HG03439 (cell line): ENCODE data around the gene ERVFRD-1.
"Not testable (repeated sequence)": the region's sequence is repeated elsewhere in the genome, so short reads cannot be mapped to it uniquely, and the experiment has no call there.

Experiments used
- ATAC-seq: cut with Tn5 transposase; IDR thresholded peaks from one replicate; pipeline ENCODE4 v1.9.1; 2021; ENCODE audit warnings: mild to moderate bottlenecking, moderate library complexity; ENCODE audit not compliant: unreplicated experiment

The ERVFRD-1 gene

DNA sequence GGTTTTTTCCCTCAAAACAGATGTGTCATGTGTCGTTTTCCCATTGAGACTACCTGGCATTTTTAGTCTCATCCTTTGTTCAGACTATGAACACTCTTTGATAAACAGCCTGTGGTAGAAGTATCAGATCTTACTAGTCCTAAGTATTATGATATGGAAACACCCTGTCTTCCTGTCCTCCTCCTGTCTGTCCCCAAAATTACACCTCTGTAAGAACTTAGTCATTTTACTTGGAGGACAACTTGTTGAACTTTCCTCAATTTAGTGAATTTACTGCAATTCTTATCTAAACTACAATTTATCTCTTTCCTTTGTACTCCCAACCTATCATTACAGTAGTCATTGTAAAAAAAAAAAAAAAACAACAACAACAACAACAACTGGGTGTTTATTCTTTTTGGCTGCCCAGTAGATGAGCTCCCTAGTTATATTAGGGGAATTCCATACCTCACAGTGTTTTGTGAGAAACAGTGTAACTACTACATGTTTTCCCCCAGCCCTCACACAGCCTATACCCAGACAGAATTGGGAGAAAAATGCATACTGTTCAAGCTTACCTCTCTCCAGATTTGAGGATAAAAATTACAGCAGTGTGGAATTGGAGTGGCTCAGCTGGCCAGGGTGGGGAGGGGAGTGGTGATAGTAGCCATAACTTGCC is 18.5 kb upstream of the ERVFRD-1 start:
- ATAC-seq = no peak

DNA sequence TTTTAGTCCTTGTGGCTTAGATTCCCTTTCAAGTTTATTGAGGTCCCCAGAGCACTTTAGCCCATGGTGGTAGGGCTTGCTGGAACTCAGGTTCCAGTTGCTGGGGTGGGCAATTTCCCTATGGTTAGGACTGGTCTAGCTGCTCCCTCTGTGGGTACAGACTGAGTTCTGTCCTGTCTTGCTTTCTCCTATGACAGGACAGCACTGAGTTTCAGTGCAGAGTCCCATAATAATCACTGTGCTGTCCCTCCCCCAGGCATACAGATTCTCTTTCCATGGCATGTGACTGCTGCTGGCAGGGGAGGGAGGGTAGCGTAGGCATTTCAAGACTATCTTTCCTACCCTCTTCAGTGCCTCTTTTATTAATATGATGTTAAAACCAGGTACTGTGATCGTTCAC is 17.1 kb upstream of the ERVFRD-1 start:
- ATAC-seq = no peak

DNA sequence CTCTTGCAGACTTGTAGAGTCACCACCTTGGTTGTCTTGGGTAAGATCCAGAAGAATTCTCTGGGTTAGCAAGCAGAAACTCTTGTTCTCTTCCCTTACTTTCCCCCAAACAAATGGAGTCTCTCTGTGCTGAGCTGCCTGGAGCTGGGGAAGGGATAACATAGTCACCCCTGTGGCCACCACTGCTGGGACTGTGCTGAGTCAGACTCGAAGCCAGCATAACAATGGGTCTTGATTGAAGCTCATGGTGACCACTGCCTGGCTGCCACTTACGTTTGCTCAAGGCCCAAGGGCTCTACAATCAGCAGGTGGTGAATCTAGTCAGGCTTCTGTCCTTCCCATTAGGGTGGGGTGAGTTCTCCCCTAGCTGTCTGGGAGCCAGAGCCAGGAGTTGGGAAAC is 15.4 kb upstream of the ERVFRD-1 start:
- no peak for ATAC-seq

DNA sequence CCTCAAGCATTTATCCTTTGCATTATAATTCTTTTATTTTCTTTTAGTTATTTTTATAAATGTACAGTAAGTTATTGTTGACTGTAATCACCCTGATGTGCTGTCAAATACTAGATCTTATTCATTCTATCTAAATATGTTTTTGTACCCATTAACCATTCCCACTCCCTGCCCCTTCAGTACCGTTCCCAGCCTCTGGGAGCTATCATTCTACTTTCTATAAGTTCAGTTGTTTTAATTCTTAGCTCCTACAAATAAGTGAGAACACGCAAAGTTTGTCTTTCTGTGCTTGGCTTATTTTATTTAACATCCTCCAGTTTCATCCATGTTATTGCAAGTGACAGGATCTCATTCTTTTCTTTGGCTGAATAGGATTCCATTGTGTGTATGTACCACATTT is 12.5 kb upstream of the ERVFRD-1 start:
- ATAC-seq = no peak

DNA sequence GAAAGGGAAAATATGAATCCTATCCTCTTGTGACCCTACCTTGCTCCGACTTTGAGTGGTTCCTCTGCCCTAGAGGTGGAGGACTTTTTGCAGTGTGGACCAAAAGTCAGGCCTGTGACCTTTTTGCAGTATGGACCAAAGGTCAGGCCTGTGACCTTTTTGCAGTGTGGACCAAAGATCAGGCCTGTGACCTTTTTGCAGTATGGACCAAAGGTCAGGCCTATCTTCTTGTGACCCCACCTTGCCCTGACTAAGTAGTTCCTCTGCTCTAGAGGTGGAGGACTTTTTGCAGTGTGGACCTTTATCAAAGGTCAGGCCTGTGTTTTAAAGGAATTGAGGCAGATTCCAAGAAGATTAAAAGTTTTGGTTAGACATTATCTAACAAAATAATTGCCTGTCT is 10.9 kb upstream of the ERVFRD-1 start:
- no peak for ATAC-seq

DNA sequence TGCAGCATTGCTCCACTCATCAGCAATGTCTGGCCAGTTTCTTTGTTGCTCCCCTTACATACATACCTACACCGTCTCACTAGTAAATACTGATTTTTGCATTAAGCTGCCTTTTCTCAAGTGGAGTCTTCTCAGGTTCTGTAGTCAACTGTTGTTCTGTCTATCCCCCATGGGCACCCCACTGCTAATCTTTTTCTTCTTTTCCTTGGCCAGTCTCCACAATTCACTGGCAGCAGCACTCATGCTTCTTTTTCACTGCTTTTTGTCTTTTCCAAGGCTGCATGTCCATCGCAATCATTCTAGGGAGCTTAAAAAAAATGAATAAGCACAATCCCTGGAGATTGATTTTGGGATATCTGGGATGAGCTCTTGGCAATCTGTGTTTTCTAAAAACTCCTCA is 10.3 kb upstream of the ERVFRD-1 start:
- ATAC-seq = no peak

DNA sequence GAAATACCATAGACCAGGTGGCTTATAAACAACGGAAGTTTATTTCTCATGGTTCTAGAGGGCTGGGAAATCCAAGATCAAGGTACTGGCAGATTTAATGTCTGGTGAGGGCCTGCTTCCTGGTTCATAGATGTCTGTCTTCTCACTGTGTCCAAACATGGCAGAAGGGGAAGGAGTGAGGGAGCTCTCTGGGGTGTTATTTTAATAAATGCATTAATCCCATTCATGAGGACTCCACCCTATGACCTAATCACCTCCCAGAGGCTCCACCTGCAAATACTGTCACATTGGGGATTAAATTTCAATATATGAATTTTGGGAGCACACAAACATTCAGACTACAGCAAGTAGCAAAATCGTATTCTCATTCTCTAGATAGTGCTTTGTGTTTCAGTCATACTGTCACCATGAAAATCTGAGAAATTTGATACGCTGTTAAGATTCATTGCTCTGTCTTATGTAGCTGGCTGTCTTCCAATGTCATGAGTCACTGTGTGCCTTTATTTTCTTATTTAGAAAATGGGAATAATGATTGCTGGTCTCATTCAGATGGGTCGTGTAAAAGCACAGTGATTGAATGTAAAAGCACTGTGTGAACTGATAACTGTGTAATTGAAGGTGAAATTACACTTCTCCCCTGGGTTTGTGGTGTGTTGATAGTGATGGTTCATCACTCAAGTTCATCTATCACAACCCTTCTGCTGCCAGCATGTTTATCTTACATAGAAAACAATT is 8.9 kb upstream of the ERVFRD-1 start:
- ATAC-seq = no peak

DNA sequence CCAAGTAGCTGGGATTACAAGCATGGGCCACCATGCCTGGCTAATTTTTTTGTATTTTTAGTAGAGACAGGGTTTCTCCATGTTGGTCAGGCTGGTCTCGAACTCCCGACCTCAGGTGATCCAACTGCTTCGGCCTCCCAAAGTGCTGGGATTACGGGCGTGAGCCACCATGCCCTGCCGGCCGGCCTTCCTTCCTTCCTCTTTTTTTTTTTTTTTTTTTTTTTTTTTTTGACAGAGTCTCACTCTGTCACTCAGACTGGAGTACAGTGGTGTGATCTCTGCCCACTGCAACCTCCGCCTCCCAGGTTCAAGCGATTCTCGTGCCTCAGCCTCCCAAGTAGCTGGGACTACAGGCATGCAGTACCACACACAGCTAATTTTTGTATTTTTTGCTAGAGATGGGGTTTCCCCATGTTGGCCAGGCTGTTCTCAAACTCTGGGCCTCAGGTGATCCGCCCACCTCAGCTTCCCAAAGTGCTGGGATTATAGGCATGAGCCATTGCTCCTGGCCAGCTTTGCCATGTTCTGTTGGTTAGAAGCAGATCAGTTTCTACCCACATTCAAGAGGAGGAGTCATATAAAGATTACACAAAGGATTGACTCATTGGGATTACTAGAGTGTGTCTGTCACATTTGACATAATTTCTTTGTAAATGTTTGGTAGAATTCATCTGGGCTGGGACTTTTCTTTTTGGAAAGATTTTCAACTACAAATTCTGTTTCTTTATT is 4.4 kb upstream of the ERVFRD-1 start:
- not testable (repeated sequence) for ATAC-seq

DNA sequence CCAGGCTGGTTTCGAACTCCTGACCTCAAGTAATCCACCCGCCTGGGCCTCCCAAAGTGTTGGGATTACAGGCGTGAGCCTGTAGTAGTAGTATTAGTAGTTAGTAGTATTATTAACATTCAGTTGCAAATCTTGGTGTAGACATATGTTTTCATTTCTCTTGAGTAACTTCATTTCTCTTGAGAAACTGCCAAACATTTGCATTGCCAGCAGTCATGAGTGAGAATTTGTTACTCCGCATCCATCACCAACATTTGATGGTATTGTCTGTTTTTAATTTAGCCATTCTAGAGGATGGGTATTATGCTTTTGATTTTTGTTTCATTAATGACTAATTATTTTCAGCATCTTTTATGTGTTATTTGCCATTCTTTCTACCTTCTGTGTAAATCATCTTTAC is 1.5 kb upstream of the ERVFRD-1 start:
- ATAC-seq = no peak

DNA sequence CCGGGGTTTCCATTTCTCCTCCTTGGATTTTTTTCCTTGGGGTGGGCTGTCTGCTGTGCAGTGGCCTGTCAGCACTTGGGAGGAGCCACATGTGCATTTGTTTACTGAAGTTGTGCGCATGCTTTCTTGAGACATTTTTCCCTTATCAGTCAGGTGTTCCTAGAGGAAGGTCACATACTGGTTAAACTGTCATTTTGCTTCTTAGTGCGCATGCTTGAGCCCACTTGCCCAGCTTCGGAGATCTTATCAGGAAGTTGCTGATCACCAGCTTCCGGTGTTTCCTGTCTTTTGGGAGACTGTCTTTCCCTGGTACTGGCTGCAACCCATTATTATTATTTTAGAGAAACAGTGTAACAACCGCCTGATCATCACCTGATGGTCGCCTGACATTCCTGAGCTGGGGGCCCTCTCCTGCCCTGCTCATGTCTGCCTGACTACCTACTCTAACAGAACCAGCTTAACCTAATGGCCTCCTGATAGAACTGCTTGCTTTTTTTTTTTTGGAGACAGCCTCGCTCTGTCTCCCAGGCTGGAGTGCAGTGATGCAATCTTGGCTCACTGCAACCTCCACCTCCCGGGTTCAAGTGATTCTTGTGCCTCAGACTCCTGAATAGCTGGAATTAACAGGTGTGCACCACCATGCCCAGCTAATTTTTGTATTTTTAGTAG is 378 bp upstream of the ERVFRD-1 start:
- no peak for ATAC-seq

DNA sequence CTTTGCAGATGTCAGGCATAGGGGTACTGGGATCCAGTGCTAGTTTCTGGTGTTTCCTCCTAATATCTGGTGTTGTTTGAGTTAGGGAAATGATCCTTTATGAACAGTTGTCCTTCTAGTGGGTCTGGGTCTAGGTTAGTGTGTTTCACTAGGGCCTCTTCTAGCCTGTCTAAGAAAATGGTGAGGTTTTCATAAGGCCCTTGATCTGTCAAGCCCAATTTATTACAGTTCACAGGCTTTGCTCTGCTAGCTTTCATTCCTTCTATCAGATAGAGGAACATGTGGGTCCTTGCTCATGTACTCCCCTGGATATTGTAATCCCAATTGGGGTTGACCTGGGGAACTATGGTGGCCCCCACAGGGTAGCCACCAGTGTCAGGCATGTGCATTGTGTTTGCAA is 2.8 kb downstream of the ERVFRD-1 start:
- no peak for ATAC-seq

DNA sequence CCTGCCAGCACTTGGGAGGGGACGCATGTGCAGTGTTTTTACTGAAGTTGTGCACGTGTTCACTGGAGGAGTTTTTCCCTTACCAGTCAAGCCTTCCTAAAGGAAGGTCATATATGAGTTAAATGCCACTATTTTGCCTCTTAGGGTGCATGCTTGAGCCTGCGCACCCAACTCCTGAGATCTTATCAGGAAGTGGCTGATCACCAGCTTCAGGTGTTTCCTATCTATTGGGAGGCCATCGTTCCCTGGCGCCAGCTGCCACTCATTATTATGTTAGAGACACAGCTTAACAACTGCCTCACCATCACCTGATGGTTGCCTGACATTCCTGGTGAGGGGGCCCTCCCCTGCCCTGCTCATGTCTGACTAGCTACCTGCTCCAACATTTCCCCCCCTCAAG is 8.5 kb downstream of the ERVFRD-1 start:
- ATAC-seq = no peak

DNA sequence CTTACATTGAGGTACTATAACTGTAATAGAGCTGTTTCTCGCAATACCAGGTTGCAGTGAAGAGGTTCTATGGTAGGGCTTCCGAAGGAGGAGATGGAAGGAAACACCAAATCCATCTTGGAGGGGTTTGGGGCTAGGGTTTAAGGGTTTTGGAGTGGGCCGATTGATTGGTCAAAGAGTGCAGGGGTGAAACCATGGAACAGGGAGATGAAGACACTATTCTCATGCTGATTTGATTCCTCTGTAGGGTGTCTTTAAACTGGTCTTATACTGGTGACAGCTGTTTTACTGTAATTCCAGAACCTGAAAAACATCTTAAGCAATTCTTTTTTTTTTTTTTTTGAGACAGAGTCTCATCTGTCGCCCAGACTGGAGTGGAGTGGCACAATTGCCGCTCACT is 10.1 kb downstream of the ERVFRD-1 start:
- no peak for ATAC-seq

DNA sequence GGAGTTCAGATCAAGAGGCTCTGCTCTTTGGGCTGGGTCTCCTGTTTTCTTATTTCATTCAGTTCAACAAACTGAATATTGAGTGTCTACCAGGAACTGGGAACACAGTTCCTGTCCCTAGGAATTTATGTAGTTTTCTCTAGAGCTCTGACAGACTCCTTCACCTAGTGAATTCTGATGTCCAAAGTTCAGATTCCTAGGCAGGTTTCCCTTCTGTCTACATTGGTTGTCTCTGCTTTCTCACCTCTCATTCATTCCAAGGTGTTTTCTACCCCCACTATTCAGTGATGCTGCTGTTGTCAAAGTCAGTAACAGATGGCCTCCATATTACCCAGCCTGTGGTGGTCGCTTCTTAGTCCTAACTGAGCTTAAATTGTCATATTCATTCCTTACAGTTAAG is 13.5 kb downstream of the ERVFRD-1 start:
- ATAC-seq = no peak

DNA sequence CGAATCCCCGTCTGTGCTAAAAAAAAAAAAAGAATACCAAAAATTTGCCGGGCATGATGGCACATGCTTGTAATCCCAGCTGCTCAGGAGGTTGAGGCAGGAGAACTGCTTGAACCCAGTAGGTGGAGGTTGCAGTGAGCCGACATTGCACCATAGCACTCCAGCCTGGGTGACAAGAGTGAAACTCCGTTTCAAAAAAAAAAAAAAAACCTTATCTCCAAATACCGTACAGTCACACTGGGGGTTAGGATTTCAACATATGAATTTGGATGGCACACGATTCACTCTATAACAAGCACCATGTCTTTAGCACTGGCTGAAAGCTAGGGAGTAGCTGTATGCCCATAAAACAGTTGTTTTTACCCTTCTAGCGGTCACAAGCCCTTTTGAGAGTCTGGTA is 14.0 kb downstream of the ERVFRD-1 start:
- ATAC-seq = no peak

DNA sequence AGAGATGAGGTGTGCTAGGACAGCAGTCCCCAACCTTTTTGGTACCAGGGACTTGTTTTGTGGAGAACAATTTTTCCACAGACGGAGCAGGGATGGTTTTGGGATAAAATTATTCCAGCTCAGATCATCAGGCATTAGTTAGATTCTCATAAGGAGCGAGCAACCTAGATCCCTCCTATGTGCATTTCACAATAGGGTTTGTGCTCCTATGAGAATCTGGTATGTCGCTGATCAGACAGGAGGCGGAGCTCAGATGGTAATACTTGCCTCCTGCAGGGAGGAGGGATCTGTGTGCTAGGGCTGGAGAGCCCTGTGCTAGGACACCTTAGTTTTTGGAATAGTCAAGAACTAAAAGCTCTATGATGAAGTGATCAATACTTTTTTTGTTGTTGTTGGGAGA is 15.4 kb downstream of the ERVFRD-1 start:
- no peak for ATAC-seq

DNA sequence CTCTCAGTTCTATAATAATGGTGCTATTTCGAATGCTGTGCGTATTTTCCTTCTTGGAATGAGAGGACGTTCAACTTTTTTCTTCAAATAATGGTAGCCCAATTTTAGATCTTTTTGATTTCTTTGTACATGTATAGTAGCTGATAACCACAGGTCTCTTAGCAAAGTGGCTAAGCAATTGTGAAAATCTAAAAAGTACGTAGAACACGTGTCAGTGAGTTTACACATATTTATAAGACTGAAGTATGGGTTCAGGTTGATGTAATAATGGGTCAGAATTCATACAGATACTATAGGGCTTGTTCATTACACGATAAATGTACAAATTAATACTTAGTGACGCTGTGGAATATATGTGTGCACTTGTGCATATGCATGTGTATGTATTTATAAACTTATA is 16.6 kb downstream of the ERVFRD-1 start:
- no peak for ATAC-seq

DNA sequence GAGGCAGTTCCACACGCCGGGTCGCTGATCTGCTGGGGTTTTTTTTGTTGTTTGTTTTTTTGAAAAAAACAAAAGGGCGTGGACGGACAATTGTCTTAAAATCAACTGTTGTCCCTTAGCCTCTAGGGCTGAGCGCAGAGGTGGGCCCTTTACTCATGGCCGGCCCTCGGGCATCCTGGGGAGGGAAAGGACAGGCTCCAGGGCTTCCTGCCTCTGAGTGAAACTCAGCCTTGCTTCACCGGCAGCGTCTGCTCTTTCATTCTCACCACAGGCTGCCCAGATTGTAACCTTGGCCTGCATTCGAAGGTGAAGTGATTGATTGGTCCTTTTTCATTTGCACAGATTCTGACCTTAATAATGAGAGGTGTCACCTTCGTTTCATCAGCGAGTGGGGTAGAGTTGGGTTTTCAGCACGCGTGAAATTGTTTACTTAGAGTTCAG is 17.1 kb downstream of the ERVFRD-1 start:
- ATAC-seq = peak; percentile 29

DNA sequence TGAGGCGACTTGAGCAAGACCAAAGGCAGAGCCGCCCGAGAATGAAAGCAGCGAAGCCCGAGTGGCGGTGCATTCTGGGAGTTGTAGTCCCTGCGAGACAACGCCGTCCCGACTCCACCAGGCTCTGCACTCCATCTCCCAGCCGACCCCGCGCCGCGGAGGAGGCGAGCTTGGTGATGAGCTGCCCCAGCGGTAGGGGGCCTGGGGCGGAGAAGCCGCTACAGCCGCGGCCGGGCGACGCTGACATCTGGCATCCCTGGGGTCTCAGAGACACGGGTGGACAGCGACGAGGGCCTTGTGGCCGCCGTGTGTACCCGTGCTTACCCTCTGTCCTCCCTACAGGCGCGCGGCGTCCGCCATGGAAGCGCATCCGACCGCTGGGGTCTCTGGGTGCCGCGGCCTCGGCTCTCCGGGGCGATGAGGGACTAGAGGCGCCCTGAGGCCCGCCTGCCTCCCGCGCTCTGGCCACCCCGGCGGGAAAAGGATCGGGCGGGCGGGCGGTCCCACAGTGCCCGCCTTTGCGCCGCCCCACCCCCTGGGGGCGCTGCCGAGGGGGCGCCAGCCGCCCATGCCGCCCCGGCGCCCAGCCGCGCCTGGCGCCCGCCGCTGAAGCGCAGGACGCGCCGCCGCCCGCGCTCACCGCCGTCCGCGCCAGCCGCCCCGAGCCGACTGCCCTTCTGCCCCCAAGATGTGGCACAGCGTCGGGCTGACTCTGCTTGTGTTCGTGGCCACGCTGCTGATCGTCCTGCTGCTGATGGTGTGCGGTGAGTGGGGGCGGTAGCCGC is 17.7 kb downstream of the ERVFRD-1 start, which contains the start of gene SMIM13:
Gene SMIM13, plus strand, starts transcription at position 209 of the 785 bp plus-strand sequence. Its CDS starts 480 bp downstream, at position 689.
- ATAC-seq = peak; percentile 94

DNA sequence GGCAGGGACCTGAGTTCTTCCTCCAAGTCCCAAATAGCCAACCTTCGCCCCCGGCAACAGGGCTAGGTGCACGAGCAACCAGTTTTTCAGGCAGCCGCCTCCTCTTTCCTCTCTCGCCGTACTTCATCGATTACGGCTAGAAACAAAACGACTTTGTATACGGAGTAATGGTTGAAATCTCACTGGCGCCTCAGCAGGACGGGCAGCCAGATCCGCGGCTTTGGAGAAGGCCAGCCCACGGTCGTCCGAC is 18.2 kb downstream of the ERVFRD-1 start:
- ATAC-seq = peak; percentile 22
